Astrocyte of the hippocampus (primary cell): ENCODE measurements around the gene HGF.
"Not testable (repeated sequence)": the region's sequence is repeated elsewhere in the genome, so short reads cannot be mapped to it uniquely, and the experiment has no call there.

Source experiments
- DNase-seq: peaks from one replicate; pipeline ENCODE4 v3.0.0; 2011; ENCODE audit warnings: low read depth, low spot score

The HGF gene

DNA sequence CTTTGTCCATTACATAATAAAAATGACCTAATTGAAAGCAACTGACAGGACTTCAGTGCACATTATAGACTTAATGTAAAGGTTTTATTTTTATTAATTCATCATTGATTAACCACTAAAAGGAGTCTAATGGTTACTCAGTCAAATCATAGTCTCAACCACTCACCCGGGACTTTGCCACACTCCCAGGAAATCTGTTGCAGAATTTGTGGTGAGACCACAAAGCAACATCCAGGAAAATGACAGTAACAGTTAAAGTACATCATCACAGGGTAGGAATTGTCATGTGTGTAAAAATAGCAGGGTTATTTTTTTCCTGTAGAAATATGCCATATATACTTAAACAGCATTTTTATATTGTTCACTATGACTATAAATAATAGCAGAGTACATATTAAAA is 6.3 kb upstream of the HGF start:
- DNase-seq = no peak

GRCh38 chr7:81775560-81775959 is 5.7 kb upstream of the HGF start:
- DNase-seq = no peak

DNA sequence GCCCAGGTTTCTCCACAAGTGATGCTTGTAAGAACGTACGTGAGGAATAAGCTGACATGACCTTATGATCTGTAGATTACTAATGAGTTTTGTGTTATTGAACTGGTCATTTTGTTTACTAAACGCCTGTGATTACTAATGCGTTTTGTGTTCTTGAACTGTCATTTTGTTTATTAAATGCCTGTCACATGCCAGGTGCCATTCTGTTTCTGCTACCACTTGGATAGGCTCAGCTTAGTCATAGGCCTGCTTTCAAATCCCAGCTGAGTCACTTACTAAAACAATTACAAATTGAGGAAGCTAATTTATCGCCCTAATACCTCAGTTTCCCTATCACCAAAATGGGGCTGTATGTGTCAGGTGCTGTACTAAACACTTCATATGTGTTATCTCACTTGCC is 4.7 kb upstream of the HGF start:
- no peak for DNase-seq

DNA sequence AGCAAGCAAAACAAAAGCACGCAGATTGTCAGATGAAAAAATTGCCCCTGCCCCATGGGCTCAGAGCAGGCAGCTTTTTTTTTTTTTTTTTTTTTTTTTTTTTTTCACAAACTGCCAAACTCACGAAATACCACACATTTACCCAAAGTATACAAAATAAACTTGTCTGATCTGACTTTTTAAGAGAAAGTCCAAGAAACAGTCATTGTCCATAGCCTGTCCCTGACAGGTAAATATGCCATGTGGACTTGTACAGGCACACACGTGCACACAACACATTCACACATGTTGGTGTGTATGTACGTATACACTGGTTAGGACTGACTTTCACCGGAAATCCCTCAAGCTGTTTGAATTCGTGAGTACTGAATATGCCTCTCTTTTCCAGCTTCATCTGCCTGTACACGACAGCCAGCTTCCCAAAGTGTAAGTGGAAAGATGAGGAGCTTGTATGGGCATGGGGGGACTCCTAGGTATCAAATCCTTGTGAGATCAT is 929 bp upstream of the HGF start:
- no peak for DNase-seq

- DNase-seq = no peak
Measured at GRCh38 chr7:81768951-81769778, 682 bp downstream of the HGF start.

DNA sequence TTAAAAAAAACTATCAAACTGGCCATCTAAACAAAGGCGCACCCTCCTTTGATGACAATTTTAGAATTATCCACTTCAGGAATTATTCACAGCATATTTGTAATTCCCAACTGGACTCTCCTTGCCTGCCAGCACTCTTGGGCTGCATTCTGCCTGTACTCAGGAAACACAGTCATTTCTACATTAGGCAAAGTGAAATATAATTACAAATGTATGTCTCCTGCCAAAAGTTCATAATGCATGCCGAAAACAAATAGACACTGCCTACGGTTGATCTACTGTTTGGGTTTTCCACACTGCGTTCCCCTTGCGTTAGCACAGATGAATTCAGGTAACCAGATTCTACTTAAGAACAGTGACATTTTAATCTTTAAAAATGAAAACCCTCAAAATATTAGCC is 1.9 kb downstream of the HGF start:
- no peak for DNase-seq

DNA sequence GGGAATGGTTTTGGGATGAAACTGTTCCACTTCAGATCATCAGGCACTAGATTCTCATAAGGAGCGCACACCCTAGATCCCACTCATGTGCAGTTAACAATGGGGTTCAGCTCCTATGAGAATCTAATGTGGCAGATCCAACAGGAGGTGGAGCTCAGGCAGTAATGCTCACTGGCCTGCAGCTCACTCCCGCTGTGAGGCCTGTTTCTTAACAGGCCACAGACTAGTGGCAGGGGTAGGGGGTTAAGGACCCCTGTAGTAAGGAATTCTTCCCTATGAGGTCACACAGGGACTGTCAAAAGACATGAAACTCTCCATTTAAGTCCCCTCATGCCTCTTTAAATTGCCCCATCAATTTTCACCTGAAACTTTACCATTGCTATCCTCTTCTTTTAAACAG is 8.0 kb downstream of the HGF start:
- no peak for DNase-seq

DNA sequence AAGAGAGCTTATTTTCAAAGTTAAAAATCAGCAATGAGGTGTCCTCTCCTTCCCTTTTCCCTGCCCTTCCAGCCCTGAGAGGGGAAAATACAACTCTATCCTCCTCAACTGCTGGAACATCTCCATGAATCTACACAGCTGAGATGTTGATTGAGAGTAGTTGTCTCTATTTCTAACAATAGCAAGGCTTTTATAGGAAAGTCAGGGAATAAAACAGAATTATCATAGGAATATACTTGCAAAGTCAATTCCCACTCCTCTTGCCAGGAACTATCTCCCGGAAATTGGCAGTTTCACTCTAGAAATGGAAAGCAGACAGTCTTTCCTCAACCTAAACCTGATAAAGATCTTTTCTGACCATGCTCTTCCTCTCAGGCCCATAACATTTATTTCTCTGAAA is 8.8 kb downstream of the HGF start:
- no peak for DNase-seq

GRCh38 chr7:81754918-81755696 is 14.7 kb downstream of the HGF start:
- no peak for DNase-seq

DNA sequence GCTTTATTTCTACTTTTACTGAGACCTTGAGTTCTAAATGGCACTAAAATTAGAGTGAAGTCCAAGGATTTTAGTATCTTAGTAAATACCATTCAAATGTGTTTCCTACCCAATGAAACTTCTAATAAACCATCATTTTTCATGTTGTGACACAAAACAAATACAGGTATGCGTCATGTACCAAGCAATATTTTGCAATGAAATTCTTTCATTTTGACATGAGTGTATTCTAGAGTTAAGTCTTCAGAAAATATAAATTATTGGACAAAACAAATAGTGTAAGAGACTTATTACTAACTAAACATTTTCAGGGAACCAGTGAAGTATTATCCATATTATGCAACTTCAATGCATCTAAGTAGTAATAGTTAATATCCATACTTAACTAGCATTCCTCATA is 16.5 kb downstream of the HGF start:
- no peak for DNase-seq

DNA sequence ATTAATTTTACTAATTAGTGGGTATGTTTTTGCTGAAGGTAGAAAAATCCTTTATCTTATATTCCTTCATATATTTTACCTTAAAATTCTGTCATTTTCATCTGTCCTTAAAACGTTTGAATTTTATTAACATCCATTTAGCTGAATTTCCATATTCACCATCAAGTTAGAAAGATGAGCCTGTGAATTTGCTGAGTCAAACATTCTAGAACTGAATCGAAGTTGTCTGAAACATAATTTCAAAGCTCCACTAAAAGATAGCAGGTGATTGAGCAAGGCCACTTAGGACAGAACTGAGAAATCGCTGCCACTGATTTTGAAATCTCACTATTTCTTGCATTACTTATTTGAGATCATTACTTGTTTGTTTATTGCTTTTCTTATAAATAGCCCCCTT is 17.5 kb downstream of the HGF start:
- DNase-seq = no peak

- DNase-seq = no peak
Measured at GRCh38 chr7:81751619-81752317, 18.1 kb downstream of the HGF start.

- no peak for DNase-seq
Measured at GRCh38 chr7:81745637-81746036, 24.2 kb downstream of the HGF start.

- no peak for DNase-seq
Measured at GRCh38 chr7:81744389-81744788, 25.5 kb downstream of the HGF start.

- no peak for DNase-seq
Measured at GRCh38 chr7:81743665-81744064, 26.2 kb downstream of the HGF start.

GRCh38 chr7:81743201-81743600 is 26.6 kb downstream of the HGF start:
- no peak for DNase-seq

DNA sequence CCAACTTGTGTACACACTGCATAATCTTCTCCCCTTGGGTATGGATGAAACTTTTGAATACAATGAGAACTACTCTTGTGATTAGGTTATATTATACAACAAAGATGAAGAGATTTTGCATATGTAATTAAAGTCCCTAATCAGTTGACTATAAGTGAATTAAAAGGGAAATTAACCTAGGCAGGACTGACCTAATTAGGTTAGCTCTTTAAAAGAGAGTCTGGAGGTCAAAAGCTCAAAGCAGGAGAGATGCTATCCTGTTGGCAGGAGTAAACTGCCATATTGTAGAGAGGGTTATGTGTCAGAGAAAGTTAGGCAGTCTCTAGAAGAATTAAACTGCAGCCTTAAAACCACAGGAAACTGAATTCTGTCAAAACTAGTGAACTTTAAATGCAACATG is 29.4 kb downstream of the HGF start:
- DNase-seq = no peak

GRCh38 chr7:81736091-81736490 is 33.8 kb downstream of the HGF start:
- no peak for DNase-seq

GRCh38 chr7:81725812-81726127 is 44.1 kb downstream of the HGF start:
- DNase-seq = peak; percentile 85

GRCh38 chr7:81725003-81725811 is 44.6 kb downstream of the HGF start:
- no peak for DNase-seq

DNA sequence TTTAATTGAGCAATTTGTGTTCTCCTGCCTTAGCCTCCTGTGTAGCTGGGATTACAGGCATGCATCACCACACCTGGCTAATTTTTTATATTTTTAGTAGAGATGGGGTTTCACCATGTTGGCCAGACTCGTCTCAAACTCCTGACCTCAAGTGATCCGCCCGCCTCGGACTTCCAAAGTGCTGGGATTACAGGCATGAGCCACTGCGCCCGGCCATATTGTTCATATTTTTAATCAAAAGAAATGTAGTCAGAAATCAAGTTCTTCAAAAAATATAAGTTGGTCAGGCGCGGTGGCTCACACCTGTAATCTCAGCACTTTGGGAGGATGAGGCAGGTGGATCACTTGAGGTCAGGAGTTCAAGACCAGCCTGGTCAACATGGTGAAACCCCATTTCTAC is 47.6 kb downstream of the HGF start:
- not testable (repeated sequence) for DNase-seq

- no peak for DNase-seq
Measured at GRCh38 chr7:81721437-81721836, 48.4 kb downstream of the HGF start.
